SK-N-SH (cell line): ENCODE measurements around the gene CDHR3. TPM values are rescaled to one million over a fixed set of nuclear protein-coding genes. Genes with fewer than 3 reads are reported as not detected.

Experiments
- CTCF ChIA-PET: fragments of 300-600, 350-600 bp; formaldehyde crosslinking; extraction: SDS; loops from one replicate; lab custom pipeline; 2021; lab: Yijun Ruan, JAX
- POLR2A ChIA-PET: fragments of 350-600 bp; sonication (Branson Sonifier 250); formaldehyde crosslinking; extraction: SDS; loops from one replicate; lab custom pipeline; 2020; ENCODE audit warnings: antibody characterized with exemption, inconsistent platforms; lab: Yijun Ruan, JAX
- DNase-seq: peaks from one replicate; pipeline ENCODE4 v3.0.0; 2012
- H2AFZ ChIP-seq: fragments of 200-600 bp; sonication (generic); 2 replicates; pipeline ENCODE4 v1.8.1; 2016; ENCODE audit warnings: antibody characterized with exemption, mild to moderate bottlenecking, low read depth
- H3F3A ChIP-seq: fragments of 200-600 bp; sonication (generic); replicated peaks from 2 replicates; pipeline ENCODE3; 2016; ENCODE audit warnings: antibody characterized with exemption, mild to moderate bottlenecking; ENCODE audit not compliant: insufficient read depth
- H3K27ac ChIP-seq, 2 experiments: fragments of 200-500 bp in 1 of 2; fragments of 200-600 bp in 1 of 2; sonication (Bioruptor generic) in 1 of 2; sonication (generic), shearing (Covaris generic) in 1 of 2; 2 replicates each; pipeline versions ENCODE4 v1.5.1 to v1.6.1; 2014 to 2016; ENCODE audit warnings: low read depth in 2 of 2, inconsistent platforms in 1 of 2, low read length in 1 of 2, mild to moderate bottlenecking in 1 of 2, mixed read lengths in 1 of 2
- H3K27me3 ChIP-seq: fragments of 200-600 bp; sonication (generic), shearing (Covaris generic); 2 replicates; pipeline ENCODE4 v1.6.1; 2016; ENCODE audit warnings: mixed run types; ENCODE audit not compliant: insufficient read depth
- H3K36me3 ChIP-seq, 2 experiments: fragments of 200-500 bp in 1 of 2; fragments of 200-600 bp in 1 of 2; sonication (Bioruptor generic) in 1 of 2; sonication (generic) in 1 of 2; replicated peaks in 1 of 2; 2 replicates each; pipeline versions ENCODE3 to v1.5.1; 2014 to 2016; ENCODE audit warnings: low read length in 1 of 2, mild to moderate bottlenecking in 1 of 2; ENCODE audit not compliant: insufficient read depth in 2 of 2, control insufficient read depth in 1 of 2
- H3K4me1 ChIP-seq, 2 experiments: fragments of 200-500 bp in 1 of 2; fragments of 200-600 bp in 1 of 2; sonication (Bioruptor generic) in 1 of 2; sonication (generic), shearing (Covaris generic) in 1 of 2; 2 replicates each; pipeline versions ENCODE4 v1.5.1 to v1.6.1; 2014 to 2016; ENCODE audit warnings: low read depth in 1 of 2, low read length in 1 of 2, mixed run types in 1 of 2; ENCODE audit not compliant: insufficient read depth in 2 of 2, control insufficient read depth in 1 of 2
- H3K4me2 ChIP-seq: fragments of 200-600 bp; sonication (generic), shearing (Covaris generic); 2 replicates; pipeline ENCODE4 v1.6.1; 2017; ENCODE audit warnings: mixed run types
- H3K4me3 ChIP-seq, 2 experiments: fragments of 200-500 bp in 1 of 2; fragments of 200-600 bp in 1 of 2; sonication (Bioruptor generic) in 1 of 2; sonication (generic), shearing (Covaris generic) in 1 of 2; 2 replicates each; pipeline versions ENCODE4 v1.5.1 to v1.8.1; 2014 to 2016; ENCODE audit warnings: low read depth in 2 of 2, inconsistent platforms in 1 of 2, low read length in 1 of 2, mild to moderate bottlenecking in 1 of 2, mixed read lengths in 1 of 2, moderate library complexity in 1 of 2
- H3K79me2 ChIP-seq: fragments of 200-600 bp; sonication (generic); 2 replicates; pipeline ENCODE4 v1.8.1; 2017; ENCODE audit warnings: mild to moderate bottlenecking; ENCODE audit not compliant: insufficient read depth
- H3K9ac ChIP-seq: fragments of 200-600 bp; sonication (generic); 2 replicates; pipeline ENCODE4 v1.6.1; 2017; ENCODE audit warnings: mixed run types
- H3K9me2 ChIP-seq: fragments of 200-600 bp; sonication (generic); 2 replicates; pipeline ENCODE4 v1.6.1; 2017; ENCODE audit warnings: mixed run types
- H3K9me3 ChIP-seq: fragments of 200-600 bp; sonication (generic); 2 replicates; pipeline ENCODE4 v1.6.1; 2017; ENCODE audit warnings: mixed run types, mild to moderate bottlenecking, moderate library complexity
- H4K20me1 ChIP-seq: fragments of 200-600 bp; sonication (generic); 2 replicates; pipeline ENCODE4 v1.6.1; 2017; ENCODE audit warnings: mild to moderate bottlenecking, mixed run types; ENCODE audit not compliant: insufficient read depth
- ELF1 ChIP-seq: IDR thresholded peaks from 2 replicates; pipeline ENCODE4 v1.4.0; 2012
- EP300 ChIP-seq, 2 experiments: IDR thresholded peaks; 2 replicates each; pipeline versions ENCODE4 v1.4.0 to v1.6.1; 2012; ENCODE audit warnings: borderline replicate concordance in 1 of 2, low read depth in 1 of 2, low read length in 1 of 2
- IRF3 ChIP-seq: fragments of 150-350 bp; IDR thresholded peaks from 2 replicates; pipeline ENCODE4 v1.6.1; 2016; ENCODE audit warnings: mild to moderate bottlenecking, low read depth, low read length
- MEF2A ChIP-seq: IDR thresholded peaks from 2 replicates; pipeline ENCODE4 v1.4.0; 2012; ENCODE audit warnings: low read depth, borderline replicate concordance
- RAD21 ChIP-seq: IDR thresholded peaks from 2 replicates; pipeline ENCODE4 v1.6.1; 2012; ENCODE audit warnings: mild to moderate bottlenecking, low read length
- REST ChIP-seq: IDR thresholded peaks from 2 replicates; pipeline ENCODE4 v1.6.1; 2012; ENCODE audit warnings: mild to moderate bottlenecking, low read depth, low read length, moderate library complexity
- SIN3A ChIP-seq: IDR thresholded peaks from 2 replicates; pipeline ENCODE4 v1.6.1; 2012; ENCODE audit warnings: low read depth, mild to moderate bottlenecking, low read length, moderate library complexity, borderline replicate concordance
- SMC3 ChIP-seq: IDR thresholded peaks from 2 replicates; pipeline ENCODE4 v1.6.1; 2012; ENCODE audit warnings: low read depth, low read length, improper control_type of control experiment
- USF1 ChIP-seq: IDR thresholded peaks from 2 replicates; pipeline ENCODE4 v1.4.0; 2012; ENCODE audit warnings: low read depth, borderline replicate concordance
- YY1 ChIP-seq: IDR thresholded peaks from 2 replicates; pipeline ENCODE4 v1.4.0; 2012; ENCODE audit warnings: low read depth, mild to moderate bottlenecking
- ZBTB33 ChIP-seq: IDR thresholded peaks from 2 replicates; pipeline ENCODE4 v1.4.0; 2012; ENCODE audit warnings: low read depth, borderline replicate concordance
- WGBS: methylation state at CpG from one replicate; pipeline ENCODE4 v1.1.6; 2017; ENCODE audit warnings: low lambda C conversion rate; 5-methylcytosine and 5-hydroxymethylcytosine counted together
- polyA plus RNA-seq, 3 experiments: library from polyadenylated mRNA; depleted of rRNA; stranded (reverse); fragments of >200 nt; gene quantifications; 2 replicates each; pipeline ENCODE4 v1.2.3, GENCODE V29; 2012
- TF ChIP-seq, protein P1 (sequence below): fragments of 200-600 bp; sonication (generic); IDR thresholded peaks from 2 replicates; pipeline ENCODE4 v1.6.1; 2017; ENCODE audit warnings: antibody characterized with exemption, mild to moderate bottlenecking, moderate library complexity

CDHR3 gene
- polyA plus RNA-seq, 1 of the 3 experiments (the other 2 are of a cell fraction): 7.5 TPM

- Histone ChIP-seq H3K79me2 (no peaks in the 10 kb centered on the region), H3K9ac (no peak overlapping the region), H3F3A (no peaks in the 10 kb centered on the region), H4K20me1 (no peaks in the 10 kb centered on the region), H3K4me1 (peaks cover 4 to 28% of the 10 kb centered on the region in 2 experiments; a peak in 2 of 4 replicates), H3K36me3 (no peaks in the 10 kb centered on the region), H3K27ac (no peak overlapping the region), H2AFZ (no peak overlapping the region), H3K27me3 (no peaks in the 10 kb centered on the region), H3K4me3 (no peak overlapping the region), H3K9me3 (no peaks in the 10 kb centered on the region), H3K9me2 (no peaks in the 10 kb centered on the region), H3K4me2 (no peak overlapping the region)
- POLR2A ChIA-PET: no interaction called here
- TF ChIP-seq ZBTB33 (no peak), RAD21 (peak; percentile 31)
- DNase-seq: no peak
- CTCF ChIA-PET: interaction anchor here (1.0 to 13.6 kb wide), 17 partner anchors 16 to 615 kb away, joined by 3 to 356 read pairs (median 42); partner anchors contain the start of gene ATXN7L1
- WGBS: 85% methylated on average over 13 of the region's 13 CpGs
Observed at GRCh38 chr7:106039486-106040060, 76.5 kb downstream of the CDHR3 start.

DNA sequence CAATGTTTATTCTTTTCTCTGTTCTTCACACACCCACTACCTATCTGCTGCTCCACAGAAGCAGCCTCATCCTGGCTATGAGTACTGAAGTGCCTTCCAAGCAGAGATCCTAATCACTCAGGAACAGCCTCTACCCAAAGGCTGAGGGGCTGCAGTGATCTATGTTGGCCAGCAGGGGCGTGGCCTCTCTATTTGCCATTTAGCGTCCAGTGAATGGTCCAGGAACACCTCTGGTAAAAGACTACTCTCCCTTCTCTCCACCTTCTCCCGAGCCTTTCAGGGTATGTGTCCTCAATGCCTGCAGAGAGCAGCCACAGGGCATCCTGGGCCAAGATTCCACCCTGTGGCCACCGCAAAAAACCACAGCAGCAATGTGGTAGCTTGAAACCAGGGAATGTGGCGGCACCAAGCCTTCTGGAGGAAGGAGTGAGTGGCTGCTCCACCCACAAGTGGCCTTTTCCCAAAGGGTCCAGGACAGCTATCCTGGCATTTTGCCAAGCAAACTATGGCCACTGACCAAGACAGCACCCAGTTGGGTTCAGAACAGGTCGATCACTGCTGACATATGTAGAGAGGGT is 78.2 kb downstream of the CDHR3 start:
- Histone ChIP-seq H3K4me3 (no peak overlapping the region; a peak in 1 of 4 replicates), H3K4me2 (no peak overlapping the region), H3K9me3 (no peaks in the 10 kb centered on the region), H3K27ac (no peak overlapping the region), H3F3A (peaks cover 7% of the 10 kb centered on the region), H3K9ac (no peak overlapping the region), H3K36me3 (no peaks in the 10 kb centered on the region), H3K9me2 (no peaks in the 10 kb centered on the region), H4K20me1 (no peaks in the 10 kb centered on the region), H3K79me2 (no peaks in the 10 kb centered on the region), H3K27me3 (no peaks in the 10 kb centered on the region), H2AFZ (no peak overlapping the region), H3K4me1 (peaks cover 4 to 28% of the 10 kb centered on the region in 2 experiments; a peak in 2 of 4 replicates)
- POLR2A ChIA-PET: no interaction called here
- CTCF ChIA-PET: interaction anchor here (0.9 to 13.6 kb wide), 46 partner anchors 10 to 465 kb away, joined by 3 to 356 read pairs (median 12); partner anchors contain the start of gene ATXN7L1
- DNase-seq: peak; percentile 80
- 60% methylated on average over 5 of the region's 6 CpGs for WGBS
- TF ChIP-seq ZBTB33 (no peak), ELF1 (no peak), USF1 (no peak), SIN3A (no peak), REST (no peak), IRF3 (no peak), MEF2A (no peak), SMC3 (peak; percentile 55), EP300 (IDR thresholded peaks at IDR 0.05; ENCODE audit: borderline replicate concordance in 1 of 2, low read depth in 1 of 2, low read length in 1 of 2) (0 out of 4 replicates have a peak, but pooled peaks of 1 of the 2 experiments have one; percentile 18), RAD21 (peak; percentile 60), YY1 (no peak)
- TF ChIP-seq, protein P1, sequence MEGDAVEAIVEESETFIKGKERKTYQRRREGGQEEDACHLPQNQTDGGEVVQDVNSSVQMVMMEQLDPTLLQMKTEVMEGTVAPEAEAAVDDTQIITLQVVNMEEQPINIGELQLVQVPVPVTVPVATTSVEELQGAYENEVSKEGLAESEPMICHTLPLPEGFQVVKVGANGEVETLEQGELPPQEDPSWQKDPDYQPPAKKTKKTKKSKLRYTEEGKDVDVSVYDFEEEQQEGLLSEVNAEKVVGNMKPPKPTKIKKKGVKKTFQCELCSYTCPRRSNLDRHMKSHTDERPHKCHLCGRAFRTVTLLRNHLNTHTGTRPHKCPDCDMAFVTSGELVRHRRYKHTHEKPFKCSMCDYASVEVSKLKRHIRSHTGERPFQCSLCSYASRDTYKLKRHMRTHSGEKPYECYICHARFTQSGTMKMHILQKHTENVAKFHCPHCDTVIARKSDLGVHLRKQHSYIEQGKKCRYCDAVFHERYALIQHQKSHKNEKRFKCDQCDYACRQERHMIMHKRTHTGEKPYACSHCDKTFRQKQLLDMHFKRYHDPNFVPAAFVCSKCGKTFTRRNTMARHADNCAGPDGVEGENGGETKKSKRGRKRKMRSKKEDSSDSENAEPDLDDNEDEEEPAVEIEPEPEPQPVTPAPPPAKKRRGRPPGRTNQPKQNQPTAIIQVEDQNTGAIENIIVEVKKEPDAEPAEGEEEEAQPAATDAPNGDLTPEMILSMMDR: peak; percentile 89
